GM12892 (cell line): ENCODE data around the gene DCDC2.
"Not testable (repeated sequence)": the region's sequence is repeated elsewhere in the genome, so short reads cannot be mapped to it uniquely, and the experiment has no call there.

Source experiments
- DNase-seq: peaks from one replicate; pipeline ENCODE4 v3.0.0; 2011; ENCODE audit not compliant: insufficient read length
- FAIRE-seq: peaks from 2 replicates; lab custom pipeline; 2011; peaks lifted over from hg19 to GRCh38; lab: Jason Lieb, UNC
- POLR2A ChIP-seq: IDR thresholded peaks from 2 replicates; pipeline ENCODE4 v1.6.1; 2011; ENCODE audit warnings: low read depth, low read length, control low read depth
- POLR2AphosphoS5 ChIP-seq: IDR thresholded peaks from 2 replicates; pipeline ENCODE4 v1.6.1; 2011; ENCODE audit warnings: low read depth, low read length, control low read depth
- TAF1 ChIP-seq: IDR thresholded peaks from 2 replicates; pipeline ENCODE4 v1.6.1; 2011; ENCODE audit warnings: low read depth, mild to moderate bottlenecking, control low read depth, low read length, borderline replicate concordance

Gene DCDC2

GRCh38 chr6:24145690-24146131 is 212.1 kb downstream of the DCDC2 start:
- FAIRE-seq, result no peak
- no peak for DNase-seq
- TF ChIP-seq POLR2A (no peak), POLR2AphosphoS5 (no peak), TAF1 (no peak)

- FAIRE-seq, DNase-seq: not testable (repeated sequence)
These were observed 215.1 kb downstream of the DCDC2 start for GRCh38 chr6:24142733-24143132.

- TF ChIP-seq POLR2A (no peak), POLR2AphosphoS5 (no peak), TAF1 (no peak)
- DNase-seq, result no peak
- FAIRE-seq, result no peak
These were observed 217.3 kb downstream of the DCDC2 start for GRCh38 chr6:24140591-24140990.

GRCh38 chr6:24139639-24140038 is 218.2 kb downstream of the DCDC2 start:
- DNase-seq (no peak), FAIRE-seq (no peak)
- TF ChIP-seq TAF1, result no peak
- no peak for TF ChIP-seq POLR2AphosphoS5
- no peak for TF ChIP-seq POLR2A

GRCh38 chr6:24139080-24139479 is 218.8 kb downstream of the DCDC2 start:
- TF ChIP-seq POLR2A (no peak), POLR2AphosphoS5 (no peak), TAF1 (no peak)
- no peak for FAIRE-seq
- DNase-seq, result no peak

GRCh38 chr6:24131751-24132150 is 226.1 kb downstream of the DCDC2 start:
- DNase-seq (no peak), FAIRE-seq (no peak)
- TF ChIP-seq POLR2A (no peak), POLR2AphosphoS5 (no peak), TAF1 (no peak)

GRCh38 chr6:24127316-24127715 is 230.5 kb downstream of the DCDC2 start:
- FAIRE-seq, result no peak
- TF ChIP-seq POLR2A (no peak), POLR2AphosphoS5 (no peak), TAF1 (no peak)
- no peak for DNase-seq

- no peak for TF ChIP-seq POLR2AphosphoS5
- FAIRE-seq (no peak), DNase-seq (peak; percentile 11)
These were observed 231.2 kb downstream of the DCDC2 start for GRCh38 chr6:24126586-24127192.

- DNase-seq (no peak), FAIRE-seq (no peak)
These were observed 231.9 kb downstream of the DCDC2 start, which contains the start of gene NRSN1 for GRCh38 chr6:24125980-24126379. Gene NRSN1, plus strand, starts transcription at chr6:24126215. Its CDS starts 8,113 bp downstream, at chr6:24134328.

GRCh38 chr6:24122139-24122538 is 235.7 kb downstream of the DCDC2 start:
- no peak for TF ChIP-seq POLR2AphosphoS5
- no peak for TF ChIP-seq TAF1
- no peak for TF ChIP-seq POLR2A
- DNase-seq, result no peak
- no peak for FAIRE-seq

More at GRCh38 chr6:24125980-24126379, 231.9 kb downstream of the DCDC2 start, which contains the start of gene NRSN1:
- TF ChIP-seq POLR2AphosphoS5 (no peak), POLR2A (no peak), TAF1 (no peak)
